Neural progenitor cell (in vitro differentiated cells): ENCODE measurements around the gene IL17RB.

Experiments
- CTCF ChIP-seq: fragments of 200-600 bp; sonication (generic); IDR thresholded peaks from 2 replicates; pipeline ENCODE4 v1.5.1; 2017; ENCODE audit warnings: antibody characterized with exemption, mild to moderate bottlenecking
- EZH2 ChIP-seq: fragments of 200-600 bp; sonication (generic); IDR thresholded peaks from 2 replicates; pipeline ENCODE4 v1.6.1; 2017; ENCODE audit warnings: antibody characterized with exemption, mild to moderate bottlenecking, moderate library complexity
- EZH2phosphoT487 ChIP-seq: fragments of 200-600 bp; sonication (generic); IDR thresholded peaks from 2 replicates; pipeline ENCODE4 v1.6.1; 2017; ENCODE audit warnings: antibody characterized with exemption

- TF ChIP-seq CTCF (no peak), EZH2 (no peak), EZH2phosphoT487 (no peak)
Measured at GRCh38 chr3:53809764-53810400, 36.5 kb upstream of the IL17RB start.
